GM12864 (cell line): Measurements from ENCODE around the gene VPS45.

Source experiments
- DNase-seq: peaks from one replicate; pipeline ENCODE4 v3.0.0-alpha.2; 2011; ENCODE audit warnings: low read depth
- H3K4me3 ChIP-seq: 2 replicates; pipeline ENCODE4 v1.5.1; 2011; ENCODE audit warnings: mild to moderate bottlenecking, low read depth, low read length, control low read depth
- TF ChIP-seq, protein P1 (sequence below): IDR thresholded peaks from 2 replicates; pipeline ENCODE4 v1.5.1; 2011; ENCODE audit warnings: low read depth, mild to moderate bottlenecking, moderate library complexity, low read length, control low read depth, inconsistent platforms; ENCODE audit errors: missing control alignments

The VPS45 gene

DNA sequence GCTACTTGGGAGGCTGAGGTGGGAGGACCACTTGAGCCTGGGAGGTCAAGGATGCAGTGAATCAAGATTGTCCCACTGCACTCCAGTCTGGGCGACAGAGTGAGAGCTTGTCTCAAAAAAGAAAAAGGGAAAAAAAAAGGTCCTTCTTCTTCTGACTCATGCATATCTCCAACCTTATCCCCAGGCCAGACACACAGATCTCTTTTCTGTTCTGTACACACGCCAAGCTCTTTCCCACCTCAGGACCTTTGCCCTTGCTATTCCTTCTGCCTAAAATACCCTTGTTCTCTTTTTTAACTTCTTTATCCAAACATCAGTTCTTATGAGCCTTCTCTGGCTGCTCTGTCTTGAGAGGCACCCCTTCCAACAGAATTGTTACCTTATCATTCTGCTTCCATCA, 104.2 kb downstream of the VPS45 start:
- DNase-seq, result no peak
- no peak overlapping the region for H3K4me3 ChIP-seq
- TF ChIP-seq, protein P1, sequence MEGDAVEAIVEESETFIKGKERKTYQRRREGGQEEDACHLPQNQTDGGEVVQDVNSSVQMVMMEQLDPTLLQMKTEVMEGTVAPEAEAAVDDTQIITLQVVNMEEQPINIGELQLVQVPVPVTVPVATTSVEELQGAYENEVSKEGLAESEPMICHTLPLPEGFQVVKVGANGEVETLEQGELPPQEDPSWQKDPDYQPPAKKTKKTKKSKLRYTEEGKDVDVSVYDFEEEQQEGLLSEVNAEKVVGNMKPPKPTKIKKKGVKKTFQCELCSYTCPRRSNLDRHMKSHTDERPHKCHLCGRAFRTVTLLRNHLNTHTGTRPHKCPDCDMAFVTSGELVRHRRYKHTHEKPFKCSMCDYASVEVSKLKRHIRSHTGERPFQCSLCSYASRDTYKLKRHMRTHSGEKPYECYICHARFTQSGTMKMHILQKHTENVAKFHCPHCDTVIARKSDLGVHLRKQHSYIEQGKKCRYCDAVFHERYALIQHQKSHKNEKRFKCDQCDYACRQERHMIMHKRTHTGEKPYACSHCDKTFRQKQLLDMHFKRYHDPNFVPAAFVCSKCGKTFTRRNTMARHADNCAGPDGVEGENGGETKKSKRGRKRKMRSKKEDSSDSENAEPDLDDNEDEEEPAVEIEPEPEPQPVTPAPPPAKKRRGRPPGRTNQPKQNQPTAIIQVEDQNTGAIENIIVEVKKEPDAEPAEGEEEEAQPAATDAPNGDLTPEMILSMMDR, result no peak

DNA sequence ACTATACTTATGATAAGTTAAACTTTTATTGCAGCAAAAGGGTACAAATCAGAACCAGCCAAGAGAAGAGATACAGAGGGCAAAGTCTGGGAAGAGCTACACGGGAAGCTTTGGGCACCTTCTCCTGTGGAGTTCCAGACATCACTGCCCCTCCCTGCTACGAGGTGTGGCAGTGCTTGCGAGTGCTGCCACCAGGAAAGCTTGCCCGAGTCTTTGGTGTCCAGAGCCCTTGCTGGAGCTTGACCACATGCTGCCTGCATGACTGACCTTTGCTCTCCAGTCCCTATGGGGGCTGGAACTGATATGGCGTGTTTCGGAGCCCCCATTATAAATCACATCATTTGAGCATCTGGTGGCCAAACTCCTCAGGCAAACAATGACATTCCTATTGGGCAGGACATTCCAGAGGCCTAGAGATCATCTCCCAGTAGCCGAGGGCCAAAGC, 105.6 kb downstream of the VPS45 start:
- H3K4me3 ChIP-seq, result no peak overlapping the region
- TF ChIP-seq, protein P1, result no peak
- DNase-seq, result no peak

DNA sequence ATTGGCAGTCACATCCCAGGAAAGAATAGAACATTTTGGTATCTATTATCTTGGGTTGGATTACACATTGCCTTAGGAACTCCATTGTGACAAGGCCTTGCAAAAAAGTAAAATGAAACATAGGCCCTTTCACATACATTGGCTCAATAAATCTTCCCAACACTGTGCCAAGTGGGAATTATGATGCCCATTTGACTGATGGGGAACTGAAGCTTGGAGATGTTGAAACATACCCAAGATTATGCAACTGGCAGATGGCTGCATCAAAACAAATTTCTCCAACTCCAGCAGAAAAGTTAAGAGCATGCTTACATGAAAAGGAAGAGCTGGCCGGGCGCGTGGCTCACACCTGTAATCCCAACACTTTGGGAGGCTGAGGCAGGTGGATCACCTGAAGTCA, 109.0 kb downstream of the VPS45 start:
- no peak for DNase-seq

DNA sequence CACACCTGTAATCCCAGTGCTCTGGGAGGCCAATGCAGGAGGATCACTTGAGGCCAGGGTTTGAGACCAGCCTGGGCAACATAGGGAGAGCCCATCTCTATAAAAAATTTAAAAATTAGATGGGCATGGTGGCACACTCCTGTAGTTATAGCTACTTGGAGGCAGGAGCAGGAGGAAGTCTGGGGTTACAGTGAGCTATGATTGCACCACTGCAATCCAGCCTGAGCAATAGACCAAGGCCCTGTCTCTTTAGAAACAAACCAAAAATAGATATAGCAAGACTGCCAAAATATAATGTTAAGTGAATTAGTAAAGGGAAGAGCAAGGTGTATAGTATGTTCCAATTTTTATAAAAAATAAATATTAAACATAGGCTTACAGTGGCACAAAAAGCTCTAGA, 111.0 kb downstream of the VPS45 start:
- TF ChIP-seq, protein P1, result no peak
- DNase-seq, result no peak
- no peak overlapping the region for H3K4me3 ChIP-seq

More for the DNA sequence above, 109.0 kb downstream of the VPS45 start:
- no peak overlapping the region for H3K4me3 ChIP-seq
- TF ChIP-seq, protein P1, result no peak

DNA sequence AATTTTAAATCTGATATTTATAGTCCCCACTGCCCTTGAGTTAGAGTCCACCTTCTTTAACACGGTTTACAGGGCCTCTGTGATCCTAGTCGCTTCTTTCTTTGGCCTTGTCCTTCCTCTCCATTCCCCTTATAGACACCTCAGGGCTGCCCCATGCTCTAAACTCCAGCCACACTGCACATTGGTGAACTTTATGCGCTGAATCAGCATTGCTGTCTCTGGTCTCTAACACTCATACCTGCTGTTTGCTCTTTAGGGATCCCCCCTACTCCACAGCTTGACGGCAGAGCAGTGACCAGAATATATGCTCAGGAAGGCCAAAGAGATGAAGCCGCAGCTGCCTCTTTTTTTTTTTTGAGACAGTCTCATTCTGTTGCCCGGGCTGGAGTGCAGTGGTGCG, 112.3 kb downstream of the VPS45 start:
- TF ChIP-seq, protein P1, result no peak

DNA sequence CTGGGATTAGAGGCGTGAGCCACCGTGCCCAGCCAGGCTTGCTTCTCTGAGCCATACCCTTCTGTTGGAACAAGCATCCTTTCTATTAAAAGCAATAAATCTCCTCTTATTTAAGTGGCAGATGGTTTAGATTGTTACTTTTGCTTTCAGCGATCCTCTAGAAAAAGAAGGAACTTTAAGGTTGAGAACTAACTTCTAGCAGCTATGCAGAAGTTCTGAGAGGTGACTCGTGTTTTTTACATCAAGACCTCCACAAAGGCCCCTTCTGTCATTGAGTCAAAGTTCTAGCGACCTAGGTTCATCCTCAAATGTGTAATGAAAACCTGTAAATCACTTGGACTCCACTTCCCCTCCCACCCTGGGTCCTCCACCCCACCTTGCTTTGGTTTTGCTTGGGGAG, 112.9 kb downstream of the VPS45 start:
- TF ChIP-seq, protein P1, result no peak
- no peak overlapping the region for H3K4me3 ChIP-seq
- no peak for DNase-seq

More for the DNA sequence above, 112.3 kb downstream of the VPS45 start:
- no peak overlapping the region for H3K4me3 ChIP-seq
- no peak for DNase-seq

DNA sequence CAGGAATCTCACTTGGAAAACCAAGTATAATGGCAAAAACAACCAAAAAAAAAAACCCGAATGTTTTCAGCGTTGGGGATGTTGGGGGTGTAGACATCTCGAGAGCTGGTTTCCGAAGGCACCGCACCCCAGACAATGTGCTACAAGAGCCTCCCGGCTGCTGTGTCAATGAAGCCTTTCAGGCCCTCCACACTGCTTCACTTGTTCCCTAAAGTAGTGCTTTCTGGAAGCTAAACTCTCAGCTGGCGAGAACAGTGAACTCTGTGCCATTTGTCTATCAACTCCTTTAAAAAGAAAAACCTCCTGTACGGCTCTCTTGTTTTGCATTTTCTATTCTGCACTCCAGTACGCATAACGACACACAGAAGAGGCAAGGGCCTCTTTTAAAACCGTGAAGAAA, 114.7 kb downstream of the VPS45 start:
- DNase-seq, result no peak
- TF ChIP-seq, protein P1, result no peak

More for the DNA sequence above, 114.7 kb downstream of the VPS45 start:
- H3K4me3 ChIP-seq, result no peak overlapping the region
